ENCODE results near the gene NAP1L1.

The NAP1L1 gene

GRCh38 chr12:76010732-76011458, 73.6 kb downstream of the NAP1L1 start:
- Histone ChIP-seq H3K9ac (no peak overlapping the region), H3K27ac (no peak overlapping the region), H3K27me3 (no peaks in the 10 kb centered on the region), H3K4me2 (no peak overlapping the region), H4K20me1 (no peaks in the 10 kb centered on the region), H3K36me3 (no peaks in the 10 kb centered on the region), H3K4me1 (no peaks in the 10 kb centered on the region), H3K4me3 (no peak overlapping the region), H3K9me3 (replicated peaks in 1 of 11) (no peaks in the 10 kb centered on the region)
- TF ChIP-seq Cebpa-rat (IDR thresholded peaks at IDR 0.05): no peak

GRCh38 chr12:76008428-76008827, 76.1 kb downstream of the NAP1L1 start:
- Histone ChIP-seq H3K4me3 (no peak overlapping the region), H4K20me1 (no peaks in the 10 kb centered on the region), H3K9ac (no peak overlapping the region), H3K9me3 (replicated peaks in 1 of 11) (peaks cover 0 to 11% (median 5%) of the 10 kb centered on the region in 11 experiments; a peak in 13 of 22 replicates), H3K27me3 (no peaks in the 10 kb centered on the region), H3K27ac (no peak overlapping the region), H3K36me3 (no peaks in the 10 kb centered on the region), H3K4me1 (no peaks in the 10 kb centered on the region), H3K4me2 (no peak overlapping the region)
- no peak for TF ChIP-seq Cebpa-rat (IDR thresholded peaks at IDR 0.05)

GRCh38 chr12:76007640-76008039, 76.8 kb downstream of the NAP1L1 start:
- Histone ChIP-seq H3K27me3 (no peaks in the 10 kb centered on the region), H3K9me3 (replicated peaks in 1 of 11) (peaks cover 0 to 11% (median 5%) of the 10 kb centered on the region in 11 experiments; a peak in 13 of 22 replicates), H4K20me1 (no peaks in the 10 kb centered on the region), H3K4me1 (no peaks in the 10 kb centered on the region), H3K36me3 (no peaks in the 10 kb centered on the region), H3K9ac (no peak overlapping the region), H3K4me2 (no peak overlapping the region), H3K4me3 (no peak overlapping the region), H3K27ac (no peak overlapping the region)
- TF ChIP-seq Cebpa-rat (IDR thresholded peaks at IDR 0.05): no peak

GRCh38 chr12:76006028-76006925, 78.2 kb downstream of the NAP1L1 start:
- TF ChIP-seq Cebpa-rat (IDR thresholded peaks at IDR 0.05): no peak
- Histone ChIP-seq H3K27me3 (no peaks in the 10 kb centered on the region), H3K36me3 (no peaks in the 10 kb centered on the region), H3K9ac (no peak overlapping the region), H3K4me3 (no peak overlapping the region), H4K20me1 (no peaks in the 10 kb centered on the region), H3K9me3 (replicated peaks in 1 of 11) (peaks cover 0 to 11% (median 5%) of the 10 kb centered on the region in 11 experiments; a peak in 13 of 22 replicates), H3K4me2 (no peak overlapping the region), H3K4me1 (no peaks in the 10 kb centered on the region), H3K27ac (no peak overlapping the region)

- Histone ChIP-seq H3K4me1 (no peaks in the 10 kb centered on the region), H3K27ac (no peak overlapping the region), H3K4me3 (no peak overlapping the region), H3K9ac (no peak overlapping the region), H3K27me3 (no peaks in the 10 kb centered on the region), H3K36me3 (no peaks in the 10 kb centered on the region), H3K4me2 (no peak overlapping the region), H4K20me1 (no peaks in the 10 kb centered on the region), H3K9me3 (replicated peaks in 1 of 11) (peaks cover 0 to 11% (median 5%) of the 10 kb centered on the region in 11 experiments; a peak in 13 of 22 replicates)
- TF ChIP-seq Cebpa-rat (IDR thresholded peaks at IDR 0.05): no peak
These were observed 81.2 kb downstream of the NAP1L1 start for GRCh38 chr12:76003355-76003638.

GRCh38 chr12:76002598-76003354, 81.7 kb downstream of the NAP1L1 start:
- Histone ChIP-seq H3K9me3 (replicated peaks in 1 of 11) (peaks cover 0 to 11% (median 5%) of the 10 kb centered on the region in 11 experiments; a peak in 13 of 22 replicates), H3K4me2 (no peak overlapping the region), H3K9ac (no peak overlapping the region), H3K27me3 (no peaks in the 10 kb centered on the region), H3K4me3 (no peak overlapping the region), H4K20me1 (no peaks in the 10 kb centered on the region), H3K4me1 (no peaks in the 10 kb centered on the region), H3K36me3 (no peaks in the 10 kb centered on the region), H3K27ac (no peak overlapping the region)
- TF ChIP-seq Cebpa-rat (IDR thresholded peaks at IDR 0.05): no peak

- Histone ChIP-seq H3K27ac (no peak overlapping the region), H3K36me3 (no peaks in the 10 kb centered on the region), H3K27me3 (no peaks in the 10 kb centered on the region), H4K20me1 (no peaks in the 10 kb centered on the region), H3K4me2 (no peak overlapping the region), H3K9ac (no peak overlapping the region), H3K9me3 (replicated peaks in 1 of 11) (no peaks in the 10 kb centered on the region; a peak in 1 of 22 replicates), H3K4me3 (no peak overlapping the region), H3K4me1 (no peaks in the 10 kb centered on the region)
- TF ChIP-seq Cebpa-rat (IDR thresholded peaks at IDR 0.05): no peak
These were observed 86.0 kb downstream of the NAP1L1 start for GRCh38 chr12:75998292-75999063.

- no peaks in the 10 kb centered on the region; a peak in 1 of 22 replicates for H3K9me3 ChIP-seq (replicated peaks in 1 of 11)
- no peak overlapping the region for H3K4me2 ChIP-seq
- H3K4me3 ChIP-seq: no peak overlapping the region
- H3K4me1 ChIP-seq: no peaks in the 10 kb centered on the region
- H3K27me3 ChIP-seq: no peaks in the 10 kb centered on the region
- H3K27ac ChIP-seq: no peak overlapping the region
- TF ChIP-seq Cebpa-rat (IDR thresholded peaks at IDR 0.05): no peak
- H3K9ac ChIP-seq: no peak overlapping the region
- no peaks in the 10 kb centered on the region for H4K20me1 ChIP-seq
- no peaks in the 10 kb centered on the region for H3K36me3 ChIP-seq
These were observed 86.8 kb downstream of the NAP1L1 start for GRCh38 chr12:75997658-75998057.
